GM23338 (cell line): ENCODE results near the gene CDCA7L. TPM values are rescaled to one million over a fixed set of nuclear protein-coding genes. Genes with fewer than 3 reads are reported as not detected.

Source experiments
- ATAC-seq: fragments of 200-7000 bp; cut with Tn5 transposase; 3 replicates; pipeline ENCODE4 v1.9.1; 2020
- DNase-seq: peaks from one replicate; pipeline ENCODE4 v3.0.0-alpha.2; 2015; ENCODE audit warnings: low spot score
- H2AFZ ChIP-seq: fragments of 200-600 bp; sonication (generic); 2 replicates; pipeline ENCODE4 v1.8.0; 2016; ENCODE audit warnings: antibody characterized with exemption, mild to moderate bottlenecking, moderate library complexity
- H3F3A ChIP-seq: fragments of 200-600 bp; sonication (generic); replicated peaks from 2 replicates; pipeline ENCODE4 v1.8.0; 2017; ENCODE audit warnings: antibody characterized with exemption, mixed run types, low read depth
- H3K27ac ChIP-seq: fragments of 200-600 bp; sonication (generic); 2 replicates; pipeline ENCODE4 v1.6.1; 2016; ENCODE audit warnings: low read depth
- H3K27me3 ChIP-seq: fragments of 200-600 bp; sonication (generic); 2 replicates; pipeline ENCODE4 v1.8.0; 2016; ENCODE audit warnings: mild to moderate bottlenecking, mixed run types, moderate library complexity; ENCODE audit not compliant: insufficient read depth
- H3K36me3 ChIP-seq: fragments of 200-600 bp; sonication (generic); 2 replicates; pipeline ENCODE4 v1.8.0; 2016; ENCODE audit warnings: mild to moderate bottlenecking; ENCODE audit not compliant: insufficient read depth
- H3K4me1 ChIP-seq: fragments of 200-600 bp; sonication (generic); 2 replicates; pipeline ENCODE4 v1.8.0; 2016; ENCODE audit warnings: mild to moderate bottlenecking, moderate library complexity; ENCODE audit not compliant: insufficient read depth
- H3K4me2 ChIP-seq: fragments of 200-600 bp; sonication (generic); 2 replicates; pipeline ENCODE4 v1.7.1; 2017; ENCODE audit warnings: mixed run types
- H3K4me3 ChIP-seq: fragments of 200-600 bp; sonication (generic); 2 replicates; pipeline ENCODE4 v1.6.1; 2016; ENCODE audit warnings: mixed run types
- H3K79me2 ChIP-seq: fragments of 200-600 bp; sonication (generic); replicated peaks from 2 replicates; pipeline ENCODE4 v1.8.0; 2017; ENCODE audit warnings: mild to moderate bottlenecking; ENCODE audit not compliant: insufficient read depth
- H3K9me2 ChIP-seq: fragments of 200-600 bp; sonication (generic); 2 replicates; pipeline ENCODE4 v1.8.0; 2017; ENCODE audit not compliant: insufficient read depth
- H4K20me1 ChIP-seq: fragments of 200-600 bp; sonication (generic); replicated peaks from 2 replicates; pipeline ENCODE4 v1.8.0; 2017; ENCODE audit warnings: mild to moderate bottlenecking; ENCODE audit not compliant: insufficient read depth
- H3K27ac Mint-ChIP-seq: 2 replicates; pipeline ENCODE4 v1.8.0; 2020; ENCODE audit warnings: inconsistent platforms, mild to moderate bottlenecking, moderate library complexity, mixed read lengths
- H3K27me3 Mint-ChIP-seq: 3 replicates; pipeline ENCODE4 v1.8.0; 2022; ENCODE audit warnings: low read depth, mild to moderate bottlenecking, moderate library complexity, mixed read lengths, inconsistent platforms; ENCODE audit not compliant: insufficient read depth, poor library complexity
- H3K36me3 Mint-ChIP-seq: 3 replicates; pipeline ENCODE4 v1.8.0; 2021; ENCODE audit warnings: low read depth, mild to moderate bottlenecking, inconsistent platforms, moderate library complexity, mixed read lengths
- H3K4me1 Mint-ChIP-seq: 3 replicates; pipeline ENCODE4 v1.8.0; 2020; ENCODE audit warnings: mild to moderate bottlenecking, inconsistent platforms, mixed read lengths
- H3K4me3 Mint-ChIP-seq: 3 replicates; pipeline ENCODE4 v1.8.0; 2021; ENCODE audit warnings: moderate library complexity, mild to moderate bottlenecking, inconsistent platforms, mixed read lengths
- H3K9me3 Mint-ChIP-seq: 3 replicates; pipeline ENCODE4 v1.8.0; 2020; ENCODE audit warnings: moderate library complexity, mild to moderate bottlenecking, inconsistent platforms, mixed read lengths
- EZH2phosphoT487 ChIP-seq: fragments of 200-600 bp; sonication (generic); IDR thresholded peaks from one replicate; pipeline ENCODE4 v1.8.1; 2018; ENCODE audit warnings: antibody characterized with exemption; ENCODE audit not compliant: unreplicated experiment
- polyA plus RNA-seq: library from polyadenylated mRNA; unstranded; fragments of >200 nt; fragmentation: Nextera tagmentation; extraction: Ambion mirVana; gene quantifications from 2 replicates; pipeline ENCODE4 v1.2.1, GENCODE V29; 2016
- total RNA-seq: library from RNA; depleted of rRNA; stranded (reverse); fragments of >200 nt; shearing (Covaris generic); gene quantifications from 2 replicates; pipeline ENCODE4 v1.2.3, GENCODE V29; 2014
- TF ChIP-seq, protein P1 (sequence below): fragments of 250-450 bp; sonication (Bioruptor Pico); IDR thresholded peaks from 2 replicates; pipeline ENCODE4 v1.5.0; 2020; ENCODE audit warnings: mild to moderate bottlenecking, moderate library complexity

The CDCA7L gene
- total and polyA plus RNA-seq, 2 experiments from 2014 or later: 174 to 187 TPM

GRCh38 chr7:21903020-21903786 is 42.5 kb downstream of the CDCA7L start:
- H3K36me3 Mint-ChIP-seq: peaks cover 95% of the 10 kb centered on the region

More at GRCh38 chr7:21903020-21903786, 42.5 kb downstream of the CDCA7L start:
- no peak for ATAC-seq
- TF ChIP-seq, protein P1, sequence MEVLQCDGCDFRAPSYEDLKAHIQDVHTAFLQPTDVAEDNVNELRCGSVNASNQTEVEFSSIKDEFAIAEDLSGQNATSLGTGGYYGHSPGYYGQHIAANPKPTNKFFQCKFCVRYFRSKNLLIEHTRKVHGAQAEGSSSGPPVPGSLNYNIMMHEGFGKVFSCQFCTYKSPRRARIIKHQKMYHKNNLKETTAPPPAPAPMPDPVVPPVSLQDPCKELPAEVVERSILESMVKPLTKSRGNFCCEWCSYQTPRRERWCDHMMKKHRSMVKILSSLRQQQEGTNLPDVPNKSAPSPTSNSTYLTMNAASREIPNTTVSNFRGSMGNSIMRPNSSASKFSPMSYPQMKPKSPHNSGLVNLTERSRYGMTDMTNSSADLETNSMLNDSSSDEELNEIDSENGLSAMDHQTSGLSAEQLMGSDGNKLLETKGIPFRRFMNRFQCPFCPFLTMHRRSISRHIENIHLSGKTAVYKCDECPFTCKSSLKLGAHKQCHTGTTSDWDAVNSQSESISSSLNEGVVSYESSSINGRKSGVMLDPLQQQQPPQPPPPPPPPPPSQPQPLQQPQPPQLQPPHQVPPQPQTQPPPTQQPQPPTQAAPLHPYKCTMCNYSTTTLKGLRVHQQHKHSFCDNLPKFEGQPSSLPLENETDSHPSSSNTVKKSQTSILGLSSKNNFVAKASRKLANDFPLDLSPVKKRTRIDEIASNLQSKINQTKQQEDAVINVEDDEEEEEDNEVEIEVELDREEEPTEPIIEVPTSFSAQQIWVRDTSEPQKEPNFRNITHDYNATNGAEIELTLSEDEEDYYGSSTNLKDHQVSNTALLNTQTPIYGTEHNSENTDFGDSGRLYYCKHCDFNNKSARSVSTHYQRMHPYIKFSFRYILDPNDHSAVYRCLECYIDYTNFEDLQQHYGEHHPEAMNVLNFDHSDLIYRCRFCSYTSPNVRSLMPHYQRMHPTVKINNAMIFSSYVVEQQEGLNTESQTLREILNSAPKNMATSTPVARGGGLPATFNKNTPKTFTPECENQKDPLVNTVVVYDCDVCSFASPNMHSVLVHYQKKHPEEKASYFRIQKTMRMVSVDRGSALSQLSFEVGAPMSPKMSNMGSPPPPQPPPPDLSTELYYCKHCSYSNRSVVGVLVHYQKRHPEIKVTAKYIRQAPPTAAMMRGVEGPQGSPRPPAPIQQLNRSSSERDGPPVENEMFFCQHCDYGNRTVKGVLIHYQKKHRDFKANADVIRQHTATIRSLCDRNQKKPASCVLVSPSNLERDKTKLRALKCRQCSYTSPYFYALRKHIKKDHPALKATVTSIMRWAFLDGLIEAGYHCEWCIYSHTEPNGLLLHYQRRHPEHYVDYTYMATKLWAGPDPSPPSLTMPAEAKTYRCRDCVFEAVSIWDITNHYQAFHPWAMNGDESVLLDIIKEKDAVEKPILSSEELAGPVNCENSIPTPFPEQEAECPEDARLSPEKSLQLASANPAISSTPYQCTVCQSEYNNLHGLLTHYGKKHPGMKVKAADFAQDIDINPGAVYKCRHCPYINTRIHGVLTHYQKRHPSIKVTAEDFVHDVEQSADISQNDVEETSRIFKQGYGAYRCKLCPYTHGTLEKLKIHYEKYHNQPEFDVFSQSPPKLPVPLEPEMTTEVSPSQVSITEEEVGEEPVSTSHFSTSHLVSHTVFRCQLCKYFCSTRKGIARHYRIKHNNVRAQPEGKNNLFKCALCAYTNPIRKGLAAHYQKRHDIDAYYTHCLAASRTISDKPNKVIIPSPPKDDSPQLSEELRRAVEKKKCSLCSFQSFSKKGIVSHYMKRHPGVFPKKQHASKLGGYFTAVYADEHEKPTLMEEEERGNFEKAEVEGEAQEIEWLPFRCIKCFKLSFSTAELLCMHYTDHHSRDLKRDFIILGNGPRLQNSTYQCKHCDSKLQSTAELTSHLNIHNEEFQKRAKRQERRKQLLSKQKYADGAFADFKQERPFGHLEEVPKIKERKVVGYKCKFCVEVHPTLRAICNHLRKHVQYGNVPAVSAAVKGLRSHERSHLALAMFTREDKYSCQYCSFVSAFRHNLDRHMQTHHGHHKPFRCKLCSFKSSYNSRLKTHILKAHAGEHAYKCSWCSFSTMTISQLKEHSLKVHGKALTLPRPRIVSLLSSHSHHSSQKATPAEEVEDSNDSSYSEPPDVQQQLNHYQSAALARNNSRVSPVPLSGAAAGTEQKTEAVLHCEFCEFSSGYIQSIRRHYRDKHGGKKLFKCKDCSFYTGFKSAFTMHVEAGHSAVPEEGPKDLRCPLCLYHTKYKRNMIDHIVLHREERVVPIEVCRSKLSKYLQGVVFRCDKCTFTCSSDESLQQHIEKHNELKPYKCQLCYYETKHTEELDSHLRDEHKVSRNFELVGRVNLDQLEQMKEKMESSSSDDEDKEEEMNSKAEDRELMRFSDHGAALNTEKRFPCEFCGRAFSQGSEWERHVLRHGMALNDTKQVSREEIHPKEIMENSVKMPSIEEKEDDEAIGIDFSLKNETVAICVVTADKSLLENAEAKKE (CRISPR knock-in tag): no peak
- no peak for TF ChIP-seq EZH2phosphoT487
- Histone ChIP-seq H3K4me1 (no peaks in the 10 kb centered on the region), H3K9me2 (no peaks in the 10 kb centered on the region), H3K36me3 (peaks cover 61% of the 10 kb centered on the region), H3K79me2 (no peaks in the 10 kb centered on the region), H3K4me3 (no peak overlapping the region), H3F3A (no peaks in the 10 kb centered on the region), H3K27me3 (no peaks in the 10 kb centered on the region), H2AFZ (no peak overlapping the region), H4K20me1 (peaks cover 7% of the 10 kb centered on the region; the same call in 1 of the 2 replicates), H3K4me2 (no peak overlapping the region), H3K27ac (no peak overlapping the region)
- Mint-ChIP-seq H3K4me1 (peaks cover 8% of the 10 kb centered on the region; the same call in 2 of the 3 replicates), H3K27ac (no peak overlapping the region), H3K4me3 (no peak overlapping the region), H3K27me3 (no peaks in the 10 kb centered on the region), H3K9me3 (no peaks in the 10 kb centered on the region; the same call in 1 of the 3 replicates)
- DNase-seq: no peak
